ENCODE measurements around the gene TCP1.

- TF ChIP-seq POLR2AphosphoS5 (IDR thresholded peaks at IDR 0.05) (no peak), CTCF (IDR thresholded peaks at IDR 0.05) (no peak)
These were observed 34.2 kb downstream of the TCP1 start for GRCh38 chr6:159754959-159755914.
